GM23338 (cell line): ENCODE data around the gene TAPBPL. TPM values are rescaled to one million over a fixed set of nuclear protein-coding genes. Genes with fewer than 3 reads are reported as not detected.

Experiments
- ATAC-seq: fragments of 200-7000 bp; cut with Tn5 transposase; 3 replicates; pipeline ENCODE4 v1.9.1; 2020
- DNase-seq: peaks from one replicate; pipeline ENCODE4 v3.0.0-alpha.2; 2015; ENCODE audit warnings: low spot score
- H2AFZ ChIP-seq: fragments of 200-600 bp; sonication (generic); 2 replicates; pipeline ENCODE4 v1.8.0; 2016; ENCODE audit warnings: antibody characterized with exemption, mild to moderate bottlenecking, moderate library complexity
- H3F3A ChIP-seq: fragments of 200-600 bp; sonication (generic); replicated peaks from 2 replicates; pipeline ENCODE4 v1.8.0; 2017; ENCODE audit warnings: antibody characterized with exemption, mixed run types, low read depth
- H3K27ac ChIP-seq: fragments of 200-600 bp; sonication (generic); 2 replicates; pipeline ENCODE4 v1.6.1; 2016; ENCODE audit warnings: low read depth
- H3K27me3 ChIP-seq: fragments of 200-600 bp; sonication (generic); 2 replicates; pipeline ENCODE4 v1.8.0; 2016; ENCODE audit warnings: mild to moderate bottlenecking, mixed run types, moderate library complexity; ENCODE audit not compliant: insufficient read depth
- H3K36me3 ChIP-seq: fragments of 200-600 bp; sonication (generic); 2 replicates; pipeline ENCODE4 v1.8.0; 2016; ENCODE audit warnings: mild to moderate bottlenecking; ENCODE audit not compliant: insufficient read depth
- H3K4me1 ChIP-seq: fragments of 200-600 bp; sonication (generic); 2 replicates; pipeline ENCODE4 v1.8.0; 2016; ENCODE audit warnings: mild to moderate bottlenecking, moderate library complexity; ENCODE audit not compliant: insufficient read depth
- H3K4me2 ChIP-seq: fragments of 200-600 bp; sonication (generic); 2 replicates; pipeline ENCODE4 v1.7.1; 2017; ENCODE audit warnings: mixed run types
- H3K4me3 ChIP-seq: fragments of 200-600 bp; sonication (generic); 2 replicates; pipeline ENCODE4 v1.6.1; 2016; ENCODE audit warnings: mixed run types
- H3K79me2 ChIP-seq: fragments of 200-600 bp; sonication (generic); replicated peaks from 2 replicates; pipeline ENCODE4 v1.8.0; 2017; ENCODE audit warnings: mild to moderate bottlenecking; ENCODE audit not compliant: insufficient read depth
- H3K9me2 ChIP-seq: fragments of 200-600 bp; sonication (generic); 2 replicates; pipeline ENCODE4 v1.8.0; 2017; ENCODE audit not compliant: insufficient read depth
- H4K20me1 ChIP-seq: fragments of 200-600 bp; sonication (generic); replicated peaks from 2 replicates; pipeline ENCODE4 v1.8.0; 2017; ENCODE audit warnings: mild to moderate bottlenecking; ENCODE audit not compliant: insufficient read depth
- H3K27ac Mint-ChIP-seq: 2 replicates; pipeline ENCODE4 v1.8.0; 2020; ENCODE audit warnings: inconsistent platforms, mild to moderate bottlenecking, moderate library complexity, mixed read lengths
- H3K27me3 Mint-ChIP-seq: 3 replicates; pipeline ENCODE4 v1.8.0; 2022; ENCODE audit warnings: low read depth, mild to moderate bottlenecking, moderate library complexity, mixed read lengths, inconsistent platforms; ENCODE audit not compliant: insufficient read depth, poor library complexity
- H3K36me3 Mint-ChIP-seq: 3 replicates; pipeline ENCODE4 v1.8.0; 2021; ENCODE audit warnings: low read depth, mild to moderate bottlenecking, inconsistent platforms, moderate library complexity, mixed read lengths
- H3K4me1 Mint-ChIP-seq: 3 replicates; pipeline ENCODE4 v1.8.0; 2020; ENCODE audit warnings: mild to moderate bottlenecking, inconsistent platforms, mixed read lengths
- H3K4me3 Mint-ChIP-seq: 3 replicates; pipeline ENCODE4 v1.8.0; 2021; ENCODE audit warnings: moderate library complexity, mild to moderate bottlenecking, inconsistent platforms, mixed read lengths
- H3K9me3 Mint-ChIP-seq: 3 replicates; pipeline ENCODE4 v1.8.0; 2020; ENCODE audit warnings: moderate library complexity, mild to moderate bottlenecking, inconsistent platforms, mixed read lengths
- CREB1 ChIP-seq: fragments of 250-450 bp; sonication (Bioruptor Pico); IDR thresholded peaks from 2 replicates; pipeline ENCODE4 v1.5.0; 2020; ENCODE audit warnings: low read depth, mild to moderate bottlenecking, moderate library complexity
- ETS1 ChIP-seq: IDR thresholded peaks from 2 replicates; pipeline ENCODE4 v1.6.1; 2016; ENCODE audit warnings: antibody characterized with exemption
- EZH2 ChIP-seq: fragments of 200-600 bp; sonication (generic); IDR thresholded peaks from one replicate; pipeline ENCODE4 v1.8.0; 2017; ENCODE audit warnings: antibody characterized with exemption, mild to moderate bottlenecking, low read depth; ENCODE audit not compliant: unreplicated experiment
- EZH2phosphoT487 ChIP-seq: fragments of 200-600 bp; sonication (generic); IDR thresholded peaks from one replicate; pipeline ENCODE4 v1.8.1; 2018; ENCODE audit warnings: antibody characterized with exemption; ENCODE audit not compliant: unreplicated experiment
- JUNB ChIP-seq: IDR thresholded peaks from one replicate; pipeline ENCODE4 v1.6.1; 2016; ENCODE audit warnings: antibody characterized with exemption; ENCODE audit not compliant: unreplicated experiment
- NANOG ChIP-seq: IDR thresholded peaks from 2 replicates; pipeline ENCODE4 v1.6.1; 2016; ENCODE audit warnings: antibody characterized with exemption, borderline replicate concordance
- POLR2AphosphoS5 ChIP-seq: IDR thresholded peaks from 2 replicates; pipeline ENCODE4 v1.6.1; 2016; ENCODE audit warnings: antibody characterized with exemption, low read depth
- REST ChIP-seq: IDR thresholded peaks from one replicate; pipeline ENCODE4 v1.6.1; 2018; ENCODE audit warnings: antibody characterized with exemption; ENCODE audit not compliant: unreplicated experiment
- ZNF114 ChIP-seq: fragments of 250-450 bp; sonication (Bioruptor Pico); IDR thresholded peaks from 2 replicates; pipeline ENCODE4 v1.5.0; 2020; ENCODE audit warnings: mild to moderate bottlenecking, moderate library complexity
- ZNF331 ChIP-seq: fragments of 250-450 bp; sonication (Bioruptor Pico); IDR thresholded peaks from 2 replicates; pipeline ENCODE4 v1.5.0; 2020; ENCODE audit warnings: low read depth, mild to moderate bottlenecking, moderate library complexity
- ZNF462 ChIP-seq: fragments of 250-450 bp; sonication (Bioruptor Pico); IDR thresholded peaks from 2 replicates; pipeline ENCODE4 v1.5.0; 2020; ENCODE audit warnings: mild to moderate bottlenecking, moderate library complexity
- polyA plus RNA-seq: library from polyadenylated mRNA; unstranded; fragments of >200 nt; fragmentation: Nextera tagmentation; extraction: Ambion mirVana; gene quantifications from 2 replicates; pipeline ENCODE4 v1.2.1, GENCODE V29; 2016
- total RNA-seq: library from RNA; depleted of rRNA; stranded (reverse); fragments of >200 nt; shearing (Covaris generic); gene quantifications from 2 replicates; pipeline ENCODE4 v1.2.3, GENCODE V29; 2014

The TAPBPL gene
- total and polyA plus RNA-seq, 2 experiments from 2014 or later: 0.59 to 0.65 TPM

- no peak for TF ChIP-seq REST
- no peak for TF ChIP-seq ZNF114 (CRISPR knock-in tag)
These were observed 11.4 kb downstream of the TAPBPL start (continued) for GRCh38 chr12:6463216-6463615.

- H3K36me3 ChIP-seq: peaks cover 12% of the 10 kb centered on the region
- H3K4me3 ChIP-seq: no peak overlapping the region
- H3K27me3 Mint-ChIP-seq: peaks cover 15% of the 10 kb centered on the region
- H3K27me3 ChIP-seq: no peaks in the 10 kb centered on the region
- H3K4me1 ChIP-seq: no peaks in the 10 kb centered on the region
- H3K4me3 Mint-ChIP-seq: no peak overlapping the region
- H3K36me3 Mint-ChIP-seq: peaks cover 61% of the 10 kb centered on the region
- ATAC-seq: no peak
- peak overlapping the region; percentile 11; the same call in 1 of the 2 replicates for H3K27ac Mint-ChIP-seq
- no peaks in the 10 kb centered on the region for H3K9me2 ChIP-seq
- H4K20me1 ChIP-seq: peaks cover 3% of the 10 kb centered on the region
- H2AFZ ChIP-seq: no peak overlapping the region
- H3K9me3 Mint-ChIP-seq: no peaks in the 10 kb centered on the region
- H3K79me2 ChIP-seq: peaks cover 8% of the 10 kb centered on the region
- no peak overlapping the region for H3K27ac ChIP-seq
- 0 out of 2 replicates have a peak, but pooled peaks cover 4% of the 10 kb centered on the region for H3F3A ChIP-seq
- no peak for DNase-seq
- no peak overlapping the region for H3K4me2 ChIP-seq
- H3K4me1 Mint-ChIP-seq: no peaks in the 10 kb centered on the region; the same call in 1 of the 3 replicates
- TF ChIP-seq EZH2: no peak
- no peak for TF ChIP-seq CREB1 (CRISPR knock-in tag)
- TF ChIP-seq ZNF114 (CRISPR knock-in tag): no peak
- no peak for TF ChIP-seq ZNF331 (CRISPR knock-in tag)
- no peak for TF ChIP-seq ETS1
- no peak for TF ChIP-seq JUNB
- TF ChIP-seq REST: no peak
- TF ChIP-seq POLR2AphosphoS5: no peak
- no peak for TF ChIP-seq ZNF462 (CRISPR knock-in tag)
- TF ChIP-seq NANOG: no peak
- TF ChIP-seq EZH2phosphoT487: no peak
These were observed 12.0 kb downstream of the TAPBPL start for GRCh38 chr12:6463858-6464257.
